ENCODE measurements around the gene KDM4F. TPM values are rescaled to one million over a fixed set of nuclear protein-coding genes. Genes with fewer than 3 reads are reported as not detected.

Gene KDM4F
- total RNA-seq, 1 donor from 2014 or later = not detected

DNA sequence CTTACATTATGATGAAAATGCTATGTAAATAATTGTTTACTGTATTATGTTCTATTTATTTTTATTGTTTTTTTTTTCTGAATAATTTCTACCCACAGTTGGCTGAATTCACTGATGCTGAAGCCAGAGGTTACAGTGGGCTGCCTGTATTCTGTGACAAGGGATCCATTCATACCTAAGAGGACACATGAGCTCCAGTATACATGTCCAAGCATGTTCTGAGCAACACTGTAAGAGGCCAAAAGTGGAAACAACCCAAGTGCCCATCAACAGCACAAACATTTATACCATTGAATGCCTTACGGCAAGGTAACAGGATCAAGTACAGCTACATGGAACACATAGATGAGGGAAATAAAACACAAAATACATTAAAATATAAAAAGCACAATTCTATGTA is 16.1 kb downstream of the KDM4F start:
- no peak for DNase-seq (ENCODE audit: low read depth, low spot score)
- Mint-ChIP-seq H3K4me3 (peak overlapping the region; percentile 75), H3K36me3 (ENCODE audit: low read depth) (peaks cover 3% of the 10 kb centered on the region), H3K27me3 (ENCODE audit: low read depth) (no peaks in the 10 kb centered on the region), H3K4me1 (peaks cover 31% of the 10 kb centered on the region), H3K27ac (ENCODE audit: unreplicated experiment) (no peak overlapping the region), H3K9me3 (no peaks in the 10 kb centered on the region)
- TF ChIP-seq, protein P1, sequence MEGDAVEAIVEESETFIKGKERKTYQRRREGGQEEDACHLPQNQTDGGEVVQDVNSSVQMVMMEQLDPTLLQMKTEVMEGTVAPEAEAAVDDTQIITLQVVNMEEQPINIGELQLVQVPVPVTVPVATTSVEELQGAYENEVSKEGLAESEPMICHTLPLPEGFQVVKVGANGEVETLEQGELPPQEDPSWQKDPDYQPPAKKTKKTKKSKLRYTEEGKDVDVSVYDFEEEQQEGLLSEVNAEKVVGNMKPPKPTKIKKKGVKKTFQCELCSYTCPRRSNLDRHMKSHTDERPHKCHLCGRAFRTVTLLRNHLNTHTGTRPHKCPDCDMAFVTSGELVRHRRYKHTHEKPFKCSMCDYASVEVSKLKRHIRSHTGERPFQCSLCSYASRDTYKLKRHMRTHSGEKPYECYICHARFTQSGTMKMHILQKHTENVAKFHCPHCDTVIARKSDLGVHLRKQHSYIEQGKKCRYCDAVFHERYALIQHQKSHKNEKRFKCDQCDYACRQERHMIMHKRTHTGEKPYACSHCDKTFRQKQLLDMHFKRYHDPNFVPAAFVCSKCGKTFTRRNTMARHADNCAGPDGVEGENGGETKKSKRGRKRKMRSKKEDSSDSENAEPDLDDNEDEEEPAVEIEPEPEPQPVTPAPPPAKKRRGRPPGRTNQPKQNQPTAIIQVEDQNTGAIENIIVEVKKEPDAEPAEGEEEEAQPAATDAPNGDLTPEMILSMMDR (conservative IDR thresholded peaks at IDR 0.05) = no peak

DNA sequence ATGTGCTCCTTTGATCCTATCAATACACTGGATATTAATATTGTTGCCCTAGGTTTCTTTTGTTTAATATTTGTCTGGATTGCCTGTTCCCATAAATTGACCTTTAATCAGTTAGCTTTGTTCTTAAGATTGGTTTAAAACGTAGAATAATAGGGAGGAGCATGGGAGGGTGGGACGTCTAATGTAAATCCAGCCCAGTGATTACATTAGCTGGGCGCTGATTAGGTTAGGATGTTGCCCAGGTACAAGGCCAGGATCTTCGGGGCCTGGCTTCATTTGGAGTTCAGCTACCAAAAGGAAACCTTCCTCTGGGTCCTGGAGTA is 17.5 kb downstream of the KDM4F start, which contains the start of gene SRSF8:
SRSF8 (plus strand) TSS at position 204 of the 323 bp plus-strand sequence. CDS start 308 bp downstream, outside the sequence.
- peak within 1 kb of the TSS; percentile 98 for H3K4me3 Mint-ChIP-seq
- H3K4me1 Mint-ChIP-seq = peaks cover 37% of the 10 kb centered on the region
- TF ChIP-seq, protein P1 (conservative IDR thresholded peaks at IDR 0.05) = no peak
- H3K9me3 Mint-ChIP-seq = no peaks in the 10 kb centered on the region
- H3K27ac Mint-ChIP-seq (ENCODE audit: unreplicated experiment) = peak within 1 kb of the TSS; percentile 98
- H3K27me3 Mint-ChIP-seq (ENCODE audit: low read depth) = no peaks in the 10 kb centered on the region
- H3K36me3 Mint-ChIP-seq (ENCODE audit: low read depth) = peaks cover 8% of the 10 kb centered on the region
- DNase-seq (ENCODE audit: low read depth, low spot score) = no peak

DNA sequence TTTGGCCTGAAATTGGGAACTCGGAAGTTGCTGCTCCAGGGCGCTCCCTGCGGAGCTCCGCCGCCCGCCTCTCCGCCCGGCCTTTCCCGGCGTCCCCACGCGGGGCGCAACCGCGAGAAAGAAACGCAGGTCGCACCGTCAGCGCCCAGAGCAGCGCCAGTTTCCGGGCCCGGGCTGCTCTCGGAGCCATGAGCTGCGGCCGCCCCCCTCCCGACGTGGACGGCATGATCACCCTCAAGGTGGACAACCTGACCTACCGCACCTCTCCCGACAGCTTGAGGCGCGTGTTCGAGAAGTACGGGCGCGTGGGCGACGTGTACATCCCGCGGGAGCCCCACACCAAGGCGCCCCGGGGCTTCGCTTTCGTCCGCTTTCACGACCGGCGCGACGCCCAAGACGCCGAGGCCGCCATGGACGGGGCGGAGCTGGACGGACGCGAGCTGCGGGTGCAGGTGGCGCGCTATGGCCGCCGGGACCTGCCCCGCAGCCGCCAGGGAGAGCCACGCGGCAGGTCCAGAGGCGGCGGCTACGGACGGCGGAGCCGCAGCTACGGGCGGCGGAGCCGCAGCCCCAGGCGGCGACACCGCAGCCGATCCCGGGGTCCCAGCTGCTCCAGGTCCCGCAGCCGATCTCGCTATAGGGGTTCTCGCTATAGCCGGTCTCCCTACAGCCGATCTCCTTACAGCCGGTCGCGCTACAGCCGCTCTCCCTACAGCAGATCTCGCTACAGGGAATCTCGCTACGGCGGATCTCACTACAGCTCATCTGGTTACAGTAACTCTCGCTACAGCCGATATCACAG is 18.0 kb downstream of the KDM4F start:
- TF ChIP-seq, protein P1 (conservative IDR thresholded peaks at IDR 0.05) = peak; percentile 67
- peaks cover 8% of the 10 kb centered on the region for H3K36me3 Mint-ChIP-seq (ENCODE audit: low read depth)

DNA sequence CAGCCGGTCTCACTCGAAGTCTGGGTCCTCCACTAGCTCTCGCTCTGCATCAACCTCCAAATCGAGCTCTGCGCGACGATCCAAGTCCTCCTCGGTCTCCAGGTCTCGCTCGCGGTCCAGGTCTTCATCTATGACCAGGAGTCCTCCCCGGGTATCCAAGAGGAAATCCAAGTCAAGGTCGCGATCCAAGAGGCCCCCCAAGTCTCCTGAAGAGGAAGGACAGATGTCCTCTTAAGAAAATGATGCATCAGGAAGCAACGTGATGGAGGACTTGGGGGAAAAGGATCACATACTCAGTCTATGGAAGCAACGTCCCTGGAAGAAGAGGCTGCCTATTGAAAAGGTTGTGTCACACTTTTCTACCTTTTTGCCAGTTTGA is 18.6 kb downstream of the KDM4F start:
- DNase-seq (ENCODE audit: low read depth, low spot score) = no peak
- no peaks in the 10 kb centered on the region for H3K9me3 Mint-ChIP-seq

More for the DNA sequence above, 18.0 kb downstream of the KDM4F start:
- Mint-ChIP-seq H3K27ac (ENCODE audit: unreplicated experiment) (peak overlapping the region; percentile 98), H3K4me1 (peaks cover 37% of the 10 kb centered on the region), H3K9me3 (no peaks in the 10 kb centered on the region), H3K27me3 (ENCODE audit: low read depth) (no peaks in the 10 kb centered on the region), H3K4me3 (peak overlapping the region; percentile 98)
- peak; percentile 73 for DNase-seq (ENCODE audit: low read depth, low spot score)

DNA sequence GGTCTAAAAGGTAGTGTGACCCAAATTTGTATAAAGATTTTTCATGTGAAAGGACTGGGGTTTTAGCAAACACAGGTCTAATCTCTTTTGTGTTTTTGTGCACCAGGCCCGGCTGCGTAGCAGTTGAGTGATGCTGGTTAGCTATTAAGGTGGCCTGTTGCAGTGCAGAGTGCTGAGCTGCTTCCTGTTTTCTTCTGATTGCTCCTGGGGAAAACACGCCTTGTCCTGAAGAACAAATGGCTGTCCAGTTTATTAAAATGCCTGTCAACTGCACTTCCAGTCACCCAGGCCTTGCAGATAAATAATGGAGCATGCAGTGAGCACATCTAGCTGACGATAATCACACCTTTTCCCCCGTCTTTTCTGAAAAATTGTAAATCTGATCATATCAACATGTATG is 19.3 kb downstream of the KDM4F start:
- no peaks in the 10 kb centered on the region for H3K9me3 Mint-ChIP-seq
- H3K27ac Mint-ChIP-seq (ENCODE audit: unreplicated experiment) = peak overlapping the region; percentile 98
- peaks cover 8% of the 10 kb centered on the region for H3K36me3 Mint-ChIP-seq (ENCODE audit: low read depth)
- H3K4me3 Mint-ChIP-seq = peak overlapping the region; percentile 98
- peak; percentile 45 for DNase-seq (ENCODE audit: low read depth, low spot score)
- H3K27me3 Mint-ChIP-seq (ENCODE audit: low read depth) = no peaks in the 10 kb centered on the region
- peaks cover 37% of the 10 kb centered on the region for H3K4me1 Mint-ChIP-seq
- TF ChIP-seq, protein P1 (conservative IDR thresholded peaks at IDR 0.05) = no peak

More for the DNA sequence above, 18.6 kb downstream of the KDM4F start:
- TF ChIP-seq, protein P1 (conservative IDR thresholded peaks at IDR 0.05) = no peak
- Mint-ChIP-seq H3K4me1 (peaks cover 37% of the 10 kb centered on the region), H3K4me3 (peak overlapping the region; percentile 98), H3K36me3 (ENCODE audit: low read depth) (peaks cover 8% of the 10 kb centered on the region), H3K27me3 (ENCODE audit: low read depth) (no peaks in the 10 kb centered on the region), H3K27ac (ENCODE audit: unreplicated experiment) (peak overlapping the region; percentile 98)

All from neural crest cell (in vitro differentiated cells).